Articular chondrocyte of knee joint (primary cell): Measurements from ENCODE around the gene FGD2. TPM values are rescaled to one million over a fixed set of nuclear protein-coding genes. Genes with fewer than 3 reads are reported as not detected.

Experiments
- total RNA-seq: library from RNA; depleted of rRNA; stranded (reverse); fragments of >200 nt; gene quantifications from 2 replicates; pipeline ENCODE4 v1.2.3, GENCODE V29; 2012

The FGD2 gene, protein sequence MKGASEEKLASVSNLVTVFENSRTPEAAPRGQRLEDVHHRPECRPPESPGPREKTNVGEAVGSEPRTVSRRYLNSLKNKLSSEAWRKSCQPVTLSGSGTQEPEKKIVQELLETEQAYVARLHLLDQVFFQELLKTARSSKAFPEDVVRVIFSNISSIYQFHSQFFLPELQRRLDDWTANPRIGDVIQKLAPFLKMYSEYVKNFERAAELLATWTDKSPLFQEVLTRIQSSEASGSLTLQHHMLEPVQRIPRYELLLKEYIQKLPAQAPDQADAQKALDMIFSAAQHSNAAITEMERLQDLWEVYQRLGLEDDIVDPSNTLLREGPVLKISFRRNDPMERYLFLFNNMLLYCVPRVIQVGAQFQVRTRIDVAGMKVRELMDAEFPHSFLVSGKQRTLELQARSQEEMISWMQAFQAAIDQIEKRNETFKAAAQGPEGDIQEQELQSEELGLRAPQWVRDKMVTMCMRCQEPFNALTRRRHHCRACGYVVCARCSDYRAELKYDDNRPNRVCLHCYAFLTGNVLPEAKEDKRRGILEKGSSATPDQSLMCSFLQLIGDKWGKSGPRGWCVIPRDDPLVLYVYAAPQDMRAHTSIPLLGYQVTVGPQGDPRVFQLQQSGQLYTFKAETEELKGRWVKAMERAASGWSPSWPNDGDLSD
- not detected in 2 replicates for total RNA-seq

DNA sequence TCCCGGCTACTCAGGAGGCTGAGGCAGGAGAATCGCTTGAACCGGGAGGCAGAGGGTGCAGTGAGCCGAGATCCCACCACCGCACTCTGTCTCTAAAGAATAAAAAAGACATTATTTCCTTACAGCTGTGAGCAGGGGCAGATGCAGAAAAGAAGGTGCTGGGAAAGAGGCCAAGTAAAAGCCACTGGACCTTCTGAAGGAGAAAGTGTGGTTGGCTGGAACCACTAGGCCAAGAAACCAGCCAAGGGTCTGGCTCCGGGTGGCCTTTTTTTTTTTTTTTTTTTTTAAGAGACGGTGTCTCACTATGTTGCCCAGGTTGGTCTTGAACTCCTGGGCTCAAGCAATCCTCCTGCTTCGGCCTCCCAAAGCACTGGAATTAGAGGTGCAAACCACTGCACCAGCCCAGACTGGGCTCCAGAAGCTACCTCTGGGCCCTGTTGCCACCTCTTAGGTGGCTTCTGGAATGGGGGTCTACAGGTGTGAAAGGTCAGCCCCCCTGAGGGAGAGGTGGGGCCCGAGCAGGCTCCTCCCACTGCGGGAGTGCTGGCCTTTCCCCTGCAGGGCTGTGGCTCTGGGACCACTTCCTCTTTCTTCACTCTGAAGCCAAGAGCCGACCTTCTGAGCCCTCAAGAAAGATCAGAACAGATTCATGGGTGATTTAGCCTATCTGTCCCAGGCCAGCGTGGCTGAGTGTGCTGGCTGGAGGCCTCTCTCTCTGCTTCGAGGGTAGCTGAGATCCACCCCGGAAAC lies at the start of gene FGD2:
Gene FGD2, plus strand, starts transcription at position 595 of the 750 bp plus-strand sequence. CDS start 163 bp downstream, outside the sequence.

DNA sequence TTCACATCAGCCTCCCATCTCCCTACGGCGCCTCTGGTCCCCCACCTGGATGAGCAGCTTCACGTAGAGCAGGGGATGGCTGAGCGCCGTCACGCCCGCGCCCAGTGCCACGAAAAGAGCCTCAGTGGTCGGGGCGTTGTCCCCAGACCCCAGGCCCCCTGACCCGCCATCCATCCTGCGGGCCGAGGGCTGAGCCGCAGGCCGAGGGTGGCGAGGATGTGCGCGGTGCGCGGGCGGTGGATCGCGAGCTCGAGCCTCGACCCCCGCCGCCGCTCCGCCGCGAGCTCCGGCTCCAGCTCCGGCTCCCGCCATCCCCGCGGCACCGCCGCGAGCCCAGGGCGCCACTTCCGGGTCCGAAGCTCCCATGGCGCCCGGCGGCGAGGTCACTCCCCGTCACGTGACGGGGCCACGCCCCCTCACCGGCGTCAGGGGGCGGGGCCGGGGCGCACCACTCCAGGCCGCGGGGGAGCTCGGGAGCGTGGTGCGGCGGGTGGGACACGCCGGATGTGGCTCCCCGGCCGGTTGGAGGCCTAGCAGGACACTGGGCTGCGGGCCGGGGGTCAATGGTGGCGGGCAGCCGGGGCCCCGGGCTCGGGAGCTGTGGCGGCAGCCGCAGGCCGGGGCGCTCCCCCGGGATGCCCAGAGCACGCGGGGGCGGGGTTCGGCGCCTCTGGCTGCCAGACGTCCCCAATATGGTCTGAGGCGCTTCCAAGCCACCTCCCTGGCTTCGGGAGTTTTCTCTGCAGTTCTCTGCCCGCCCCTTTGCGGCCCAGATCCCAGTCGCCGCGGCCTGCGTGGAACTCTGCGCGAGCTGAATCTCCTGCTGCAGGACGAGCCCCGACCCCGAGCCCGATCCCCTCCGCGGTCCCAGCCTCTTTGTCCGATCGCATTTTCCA lies 19.4 kb upstream of the FGD2 start, which contains the start of gene MTCH1:
Gene MTCH1, minus strand, starts transcription at position 389 of the 896 bp plus-strand sequence. Its CDS starts 23 bp downstream, at position 366.

Other genes starting within 250 kb of the FGD2 start
- gene CPNE5, start 166.2 kb upstream of the FGD2 start, total RNA-seq: 0.65 and 0.76 TPM in 2 replicates
- 18.9 and 21.2 TPM in 2 replicates for gene PPIL1, start 130.9 kb upstream of the FGD2 start, total RNA-seq
- gene C6orf89, start 119.7 kb upstream of the FGD2 start, total RNA-seq: 90.9 and 98.8 TPM in 2 replicates
- under 0.01 and 0.52 TPM in 2 replicates for gene PI16, start 50.9 kb upstream of the FGD2 start, total RNA-seq
- 208 and 250 TPM in 2 replicates for gene MTCH1, start 19.5 kb upstream of the FGD2 start, total RNA-seq
- gene PIM1, start 164.5 kb downstream of the FGD2 start, total RNA-seq: 10.5 and 11.9 TPM in 2 replicates